DMS114 treated with DMSO at 0.1 percent for 48 hours (cell line): ENCODE measurements around the gene CDH2.

Experiments used
- DNase-seq: peaks from one replicate; lab custom pipeline; 2025; ENCODE audit not compliant: unreplicated experiment; lab: John Stamatoyannopoulos, UW

CDH2 gene

GRCh38 chr18:28127763-28128658 lies 48.9 kb downstream of the CDH2 start:
- DNase-seq, result no peak

GRCh38 chr18:28127228-28127627 lies 49.7 kb downstream of the CDH2 start:
- no peak for DNase-seq

DNA sequence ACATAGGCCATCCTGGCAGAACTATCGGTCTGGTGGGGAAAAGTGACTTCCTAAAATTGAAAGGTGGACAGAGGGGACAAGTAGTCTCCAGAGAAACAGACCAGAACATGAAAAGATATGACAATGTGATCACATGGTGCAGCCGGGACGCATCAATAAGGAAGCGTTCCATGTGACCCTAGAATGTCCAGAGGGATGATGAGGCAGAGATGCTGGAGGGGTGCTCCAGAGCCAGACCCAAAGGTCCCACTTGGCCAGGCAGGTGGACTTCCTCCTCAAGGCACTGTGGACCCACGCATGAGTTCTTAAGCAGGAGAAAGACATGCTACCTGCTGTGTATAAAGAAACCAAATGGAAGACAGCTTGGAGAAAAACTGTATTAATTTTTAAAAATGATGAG lies 50.2 kb downstream of the CDH2 start:
- no peak for DNase-seq

- no peak for DNase-seq
Measured at GRCh38 chr18:28125051-28125450, 51.9 kb downstream of the CDH2 start.

- DNase-seq, result no peak
Measured at GRCh38 chr18:28124131-28125029, 52.5 kb downstream of the CDH2 start.

DNA sequence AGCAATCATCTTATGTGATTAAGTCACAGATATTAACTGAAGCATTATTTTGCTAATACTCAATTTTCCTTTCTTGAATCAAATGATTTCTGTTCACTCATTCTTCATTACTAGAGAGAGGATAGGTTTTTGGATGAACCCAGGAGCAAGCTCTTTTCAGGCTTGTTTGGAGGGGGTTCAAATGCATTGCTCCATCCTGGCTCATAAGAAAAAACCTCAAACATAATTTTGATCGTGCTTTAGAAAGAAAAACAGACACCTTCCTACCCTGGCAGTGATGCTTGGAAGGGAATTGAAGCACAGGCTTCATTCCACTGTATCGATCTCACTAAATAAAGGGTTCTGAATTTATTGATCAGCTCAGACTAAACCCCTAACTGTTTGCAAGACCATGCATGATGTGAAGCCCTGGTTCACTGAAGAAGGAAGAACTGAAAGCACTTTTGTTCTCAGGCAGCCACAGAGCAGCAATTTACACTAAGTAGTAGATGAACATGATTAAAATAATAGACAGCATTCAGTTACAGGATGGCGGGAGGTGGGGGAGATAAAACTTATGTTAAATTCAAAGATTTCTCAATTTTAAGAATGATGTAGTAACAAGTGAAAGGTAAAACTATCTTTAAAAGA lies 53.4 kb downstream of the CDH2 start:
- no peak for DNase-seq

GRCh38 chr18:28120828-28121515 lies 56.0 kb downstream of the CDH2 start:
- DNase-seq, result no peak

DNA sequence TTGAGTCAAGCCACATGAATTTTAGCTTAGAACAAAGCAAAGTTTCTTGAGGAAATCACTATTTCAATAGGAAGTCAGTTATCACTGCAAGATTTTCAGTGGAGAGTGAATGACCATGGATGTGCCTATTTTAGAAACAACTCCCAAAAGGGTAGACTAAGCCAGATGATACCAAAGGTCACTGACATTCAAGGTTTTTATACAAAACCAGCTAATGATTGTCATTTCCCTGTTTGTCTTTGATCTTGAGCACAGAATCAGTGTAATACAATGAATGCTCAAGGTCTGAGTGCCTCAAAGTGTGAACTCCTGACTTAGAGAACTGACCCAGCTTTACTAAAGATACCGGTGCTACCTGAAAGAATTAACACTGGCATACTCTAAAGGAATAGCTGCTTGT lies 60.5 kb downstream of the CDH2 start:
- DNase-seq, result no peak

GRCh38 chr18:28115149-28115550 lies 61.8 kb downstream of the CDH2 start:
- no peak for DNase-seq

DNA sequence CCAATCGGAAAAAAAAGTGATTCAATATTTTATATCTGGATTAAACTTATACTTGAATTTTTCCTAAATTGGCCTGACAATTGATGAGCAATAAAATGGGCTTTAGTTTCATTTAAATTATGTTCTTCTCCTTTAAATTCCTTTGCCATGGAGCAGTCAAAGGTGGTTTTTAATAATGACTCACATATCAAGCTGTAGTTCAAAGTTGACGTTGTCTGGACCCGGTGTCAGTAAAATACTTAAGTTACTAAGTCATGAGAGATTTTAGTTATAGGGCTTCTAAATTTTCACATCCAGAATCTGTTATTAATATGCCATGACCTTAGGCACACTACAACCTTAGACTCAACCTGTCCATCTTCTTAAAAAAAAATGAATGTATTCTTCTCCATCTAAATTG lies 62.5 kb downstream of the CDH2 start:
- DNase-seq, result no peak

DNA sequence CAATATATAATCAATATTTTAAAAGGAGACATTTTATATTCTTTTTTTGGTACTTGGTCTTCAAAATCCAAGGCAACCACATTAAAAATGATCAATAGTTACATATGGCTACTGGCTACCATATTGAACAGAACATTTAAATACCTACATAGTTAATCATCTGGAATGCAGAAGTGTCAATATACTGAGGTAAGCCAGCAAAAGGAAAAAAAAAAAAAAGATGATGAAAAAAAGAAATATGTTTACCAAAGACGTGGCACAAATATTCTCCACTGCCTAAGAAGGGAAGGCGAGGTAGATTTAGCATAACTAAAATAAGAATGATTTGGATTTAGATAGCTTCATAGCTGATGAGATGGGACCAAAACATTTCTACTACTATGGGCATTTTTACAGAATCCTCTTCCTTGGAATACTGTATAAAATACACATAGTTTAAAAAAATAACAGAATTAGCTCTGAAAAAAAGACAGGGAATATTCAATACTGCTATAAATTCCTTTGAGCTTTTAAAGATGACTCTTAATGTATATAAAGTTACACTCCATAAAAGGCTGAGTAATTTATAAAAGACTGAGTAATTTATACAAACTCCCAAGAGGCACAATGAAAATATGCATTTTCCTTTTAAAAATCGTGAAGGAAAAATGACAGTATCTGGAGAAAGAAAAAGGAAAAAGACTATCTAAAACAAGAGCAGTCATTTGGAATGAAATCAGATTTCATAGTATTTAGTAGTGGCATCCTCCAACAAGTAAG lies 63.5 kb downstream of the CDH2 start:
- DNase-seq, result no peak

DNA sequence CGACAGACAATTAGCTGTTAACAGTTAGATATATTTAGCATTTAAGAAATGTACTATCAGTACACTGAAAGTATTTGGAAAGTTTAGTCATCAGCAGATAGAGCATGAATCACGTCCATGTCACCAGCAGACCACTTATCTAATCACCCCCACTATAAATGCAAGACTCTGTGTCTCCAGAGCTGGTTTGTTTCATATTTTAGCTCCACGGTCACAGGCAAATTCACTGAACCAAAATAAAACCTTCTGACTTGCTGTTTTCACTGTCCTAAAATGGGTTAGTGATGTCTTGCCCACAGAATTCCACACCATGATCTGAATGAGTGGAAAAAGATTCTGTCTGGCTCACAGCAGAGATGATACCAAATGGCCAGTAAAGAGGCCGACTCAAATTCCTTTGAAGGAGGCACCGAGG lies 64.9 kb downstream of the CDH2 start:
- DNase-seq, result no peak

- DNase-seq, result no peak
Measured at GRCh38 chr18:28110924-28111323, 66.0 kb downstream of the CDH2 start.

- DNase-seq, result no peak
Measured at GRCh38 chr18:28109781-28110560, 67.0 kb downstream of the CDH2 start.

DNA sequence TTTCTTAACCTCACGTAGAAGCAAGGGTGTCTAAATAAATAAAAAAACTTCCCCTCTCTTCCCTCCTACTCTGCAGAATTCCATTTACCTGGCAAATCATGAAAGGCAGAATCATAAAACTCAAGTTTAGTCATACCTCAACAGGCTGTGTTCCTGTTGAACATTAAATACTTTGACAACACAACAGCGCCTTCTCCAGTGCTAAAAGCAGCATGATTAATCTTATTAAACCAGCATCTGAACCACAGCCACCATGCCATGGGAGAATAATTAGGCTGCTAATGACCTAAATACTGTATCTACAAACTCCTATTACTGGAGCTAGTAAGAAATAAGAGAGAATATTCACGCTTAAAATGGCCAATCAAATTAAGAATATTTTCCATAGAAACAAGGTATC lies 68.1 kb downstream of the CDH2 start:
- DNase-seq, result no peak

- no peak for DNase-seq
Measured at GRCh38 chr18:28108254-28108653, 68.7 kb downstream of the CDH2 start.

DNA sequence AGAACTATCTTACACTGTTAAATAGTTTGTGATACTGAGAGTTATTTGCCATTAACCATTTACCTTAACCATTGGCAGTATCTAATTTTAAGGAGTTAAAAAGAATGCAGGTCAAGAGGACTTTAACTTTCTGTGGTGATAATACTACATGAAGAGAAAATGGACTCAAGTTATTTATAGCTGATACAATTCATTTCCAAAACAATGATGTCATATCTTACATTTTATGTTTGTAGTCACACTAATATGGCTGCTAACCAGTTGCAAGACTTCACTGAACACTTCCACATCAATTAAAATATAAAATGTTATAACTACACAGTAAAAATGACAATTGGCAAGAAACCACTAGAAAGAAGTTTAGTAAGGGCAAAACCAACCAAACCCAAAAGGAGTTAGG lies 77.7 kb downstream of the CDH2 start:
- DNase-seq, result no peak

GRCh38 chr18:28095631-28096030 lies 81.3 kb downstream of the CDH2 start:
- DNase-seq, result no peak

- DNase-seq, result no peak
Measured at GRCh38 chr18:28095041-28095440, 81.9 kb downstream of the CDH2 start.
